Central memory CD4-positive, alpha-beta T cell (primary cell): ENCODE data around the gene SLC35E4.

Source experiments
- DNase-seq: peaks from one replicate; pipeline ENCODE4 v3.0.0; 2022

The SLC35E4 gene

DNA sequence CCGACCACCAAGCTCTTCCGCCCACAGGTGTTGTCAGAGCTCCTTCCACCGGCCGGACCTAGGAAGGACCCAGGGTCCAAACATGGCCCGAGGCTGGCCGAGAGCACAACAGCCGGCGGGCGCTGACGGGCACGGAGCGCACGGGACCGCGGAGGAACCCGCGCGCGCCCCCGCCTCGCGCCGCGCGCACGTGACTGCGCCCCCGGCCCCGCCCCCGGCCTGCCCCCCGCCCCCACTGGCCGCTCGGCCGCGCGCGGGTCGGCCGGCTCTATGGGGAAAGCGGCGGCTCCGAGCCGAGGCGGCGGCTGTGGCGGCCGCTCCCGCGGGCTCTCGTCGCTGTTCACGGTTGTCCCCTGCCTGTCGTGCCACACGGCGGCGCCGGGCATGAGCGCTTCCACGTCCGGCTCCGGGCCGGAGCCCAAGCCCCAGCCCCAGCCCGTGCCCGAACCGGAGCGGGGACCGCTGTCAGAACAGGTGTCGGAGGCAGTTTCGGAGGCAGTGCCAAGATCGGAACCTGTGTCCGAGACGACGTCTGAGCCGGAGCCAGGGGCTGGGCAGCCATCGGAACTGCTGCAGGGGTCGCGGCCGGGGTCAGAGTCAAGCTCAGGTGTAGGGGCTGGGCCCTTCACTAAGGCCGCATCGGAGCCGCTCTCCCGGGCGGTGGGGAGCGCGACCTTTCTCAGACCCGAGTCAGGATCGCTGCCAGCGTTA, 59.2 kb downstream of the SLC35E4 start, which contains the start of gene OSBP2:
Gene OSBP2 (plus strand): TSS at position 235 of the 711 bp plus-strand sequence. CDS start 36 bp downstream, at position 271.
- DNase-seq: no peak

DNA sequence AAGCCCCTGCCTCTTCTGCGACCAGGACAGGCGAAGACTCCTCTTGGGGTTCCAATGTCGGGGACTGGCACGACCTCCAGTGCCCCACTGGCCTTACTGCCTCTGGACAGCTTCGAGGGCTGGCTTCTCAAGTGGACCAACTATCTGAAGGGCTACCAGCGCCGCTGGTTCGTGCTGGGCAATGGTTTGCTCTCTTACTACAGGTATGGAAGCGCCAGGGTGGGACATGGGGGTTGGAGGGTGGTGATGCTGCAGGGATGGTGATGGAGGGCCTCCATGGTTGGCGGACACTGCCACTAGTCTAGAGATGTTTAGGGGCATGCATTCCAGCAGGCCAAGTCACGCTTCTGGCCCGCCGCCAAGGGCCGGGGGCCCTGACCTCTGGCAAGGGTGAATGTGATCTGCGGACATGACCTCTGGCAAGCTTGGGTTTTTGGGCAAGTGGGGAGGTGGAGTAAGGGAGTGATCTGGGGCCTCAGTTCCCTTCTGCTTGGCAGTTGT, 59.8 kb downstream of the SLC35E4 start:
- DNase-seq: no peak

DNA sequence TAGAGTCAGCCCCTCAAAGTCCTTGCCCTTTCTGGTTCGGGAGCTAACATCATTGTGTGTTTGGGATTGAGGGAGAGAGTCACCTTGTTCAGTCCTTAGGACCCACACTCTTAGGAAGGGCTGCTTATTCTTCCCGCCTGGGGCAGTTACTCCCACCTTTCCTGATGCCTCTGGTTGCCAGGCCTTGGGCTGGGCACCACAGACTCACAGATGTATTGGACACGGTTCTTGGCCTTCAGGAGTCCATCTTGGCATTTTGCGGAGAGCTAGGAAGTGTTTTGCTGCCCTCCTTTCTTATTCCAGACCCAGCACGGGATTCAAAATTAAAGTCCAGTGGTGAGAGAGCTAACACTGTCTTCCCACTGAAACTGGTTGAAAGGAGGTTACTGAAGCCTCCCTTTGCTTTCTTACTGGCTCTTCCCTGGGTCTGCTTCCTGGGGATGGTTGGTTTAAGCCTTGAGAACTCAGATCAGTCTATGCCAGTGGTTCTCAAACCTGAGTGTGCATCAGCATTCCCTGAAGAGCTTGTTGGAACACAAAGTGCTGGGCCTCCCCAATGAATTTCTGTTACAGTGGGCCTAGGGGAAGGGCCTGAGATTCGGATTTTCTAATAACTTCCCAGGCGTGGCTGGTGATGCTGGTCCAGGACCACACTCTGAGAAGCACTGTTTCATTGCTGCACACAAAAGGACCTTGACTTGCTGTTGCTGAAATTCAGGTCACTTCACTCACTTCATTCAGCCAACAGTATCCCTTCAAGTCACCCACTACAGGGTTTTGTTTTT, 60.5 kb downstream of the SLC35E4 start:
- DNase-seq: no peak
